HepG2 (cell line): Measurements from ENCODE around the gene NEURL1. TPM values are rescaled to one million over a fixed set of nuclear protein-coding genes. Genes with fewer than 3 reads are reported as not detected.

Source experiments
- CEBPB ChIP-seq: IDR thresholded peaks from 2 replicates; pipeline ENCODE4 v1.6.1; 2011; ENCODE audit warnings: low read depth, low read length, improper control_type of control experiment, borderline replicate concordance
- E2F5 ChIP-seq: sonication (generic); formaldehyde crosslinking; conservative IDR thresholded peaks from 2 replicates; pipeline ENCODE4 v1.4.0; 2020; ENCODE audit warnings: missing genetic modification reagents
- ELF3 ChIP-seq: IDR thresholded peaks from 2 replicates; pipeline ENCODE4 v1.6.1; 2016; ENCODE audit warnings: missing genetic modification reagents, missing compliant biosample characterization
- FOXA1 ChIP-seq, 2 experiments: fragments of 450-650 bp in 1 of 2; sonication (generic) in 1 of 2; formaldehyde crosslinking in 1 of 2; IDR thresholded peaks; 2 replicates each; pipeline versions ENCODE4 v1.4.0 to v1.6.1; 2016 to 2020; ENCODE audit warnings: missing genetic modification reagents in 1 of 2
- IKZF5 ChIP-seq: IDR thresholded peaks from 2 replicates; pipeline ENCODE4 v1.6.1; 2018; ENCODE audit warnings: missing genetic modification reagents, mild to moderate bottlenecking, missing compliant biosample characterization
- IRF9 ChIP-seq: sonication (generic); formaldehyde crosslinking; IDR thresholded peaks from 2 replicates; pipeline ENCODE4 v1.8.0; 2022; ENCODE audit warnings: missing genetic modification reagents, mild to moderate bottlenecking, borderline replicate concordance
- SMC3 ChIP-seq: IDR thresholded peaks from 2 replicates; pipeline ENCODE4 v1.6.1; 2011; ENCODE audit warnings: low read length, improper control_type of control experiment
- SSRP1 ChIP-seq: IDR thresholded peaks from 2 replicates; pipeline ENCODE4 v1.6.1; 2016; ENCODE audit warnings: control low read depth
- SYNCRIP ChIP-seq: fragments of 200-400 bp; formaldehyde crosslinking; IDR thresholded peaks from 2 replicates; pipeline ENCODE4 v1.6.1; 2018; ENCODE audit warnings: mild to moderate bottlenecking, low read depth, low read length; ENCODE audit not compliant: insufficient read depth
- ZKSCAN8 ChIP-seq: IDR thresholded peaks from 2 replicates; pipeline ENCODE4 v1.6.1; 2016; ENCODE audit warnings: borderline replicate concordance, missing genetic modification reagents, missing compliant biosample characterization
- ZNF143 ChIP-seq: sonication (generic); formaldehyde crosslinking; IDR thresholded peaks from 2 replicates; pipeline ENCODE4 v1.4.0; 2020; ENCODE audit warnings: missing genetic modification reagents
- ZNF687 ChIP-seq: sonication (generic); formaldehyde crosslinking; IDR thresholded peaks from 2 replicates; pipeline ENCODE4 v1.5.1; 2020; ENCODE audit warnings: mild to moderate bottlenecking, missing genetic modification reagents, moderate library complexity
- polyA plus RNA-seq, 8 experiments: library from polyadenylated mRNA; depleted of rRNA in 3 of 8; stranded (reverse) in 7 of 8; unstranded in 1 of 8; fragments of >200 nt; fragmentation: Illumina TruSeq in 4 of 8; extraction: Trizol in 4 of 8; gene quantifications; 2 replicates each; pipeline versions ENCODE4 v1.2.1 to v1.2.3, GENCODE V29; 2011 to 2016; ENCODE audit warnings: low read depth in 4 of 8, missing spikeins in 1 of 8, mixed read lengths in 1 of 8; ENCODE audit not compliant: insufficient read depth in 1 of 8
- total RNA-seq, 5 experiments: library from RNA; depleted of rRNA; stranded (reverse); fragments of >200 nt; fragmentation: Illumina TruSeq; extraction: Trizol; gene quantifications; 2 replicates each; pipeline ENCODE4 v1.2.3, GENCODE V29; 2016; ENCODE audit warnings: low read depth in 1 of 5

NEURL1 gene
- total and polyA plus RNA-seq, 2 of the 13 experiments (the other 11 are each of a cell fraction or from before 2014, with no cell fraction given), result not detected

GRCh38 chr10:103598654-103599115 lies 105.2 kb downstream of the NEURL1 start (continued):
- TF ChIP-seq ZNF687 (CRISPR knock-in tag) (peak; percentile 47), ZKSCAN8 (CRISPR knock-in tag) (no peak), FOXA1 (IDR thresholded peaks at IDR 0.05) (no peak), FOXA1 (CRISPR knock-in tag; IDR thresholded peaks at IDR 0.05) (peak; percentile 95), SMC3 (peak; percentile 56), ZNF143 (peak; percentile 80), SYNCRIP (no peak), E2F5 (CRISPR knock-in tag) (no peak), ELF3 (no peak), IRF9 (no peak), IKZF5 (CRISPR knock-in tag) (no peak), SSRP1 (CRISPR knock-in tag) (peak; percentile 70; the same call in 1 of the 2 replicates), CEBPB (peak; percentile 66)
